GM21526 (cell line): ENCODE data around the gene MAN1B1.

Source experiments
- ATAC-seq: cut with Tn5 transposase; IDR thresholded peaks from one replicate; pipeline ENCODE4 v1.9.1; 2021; ENCODE audit warnings: moderate library complexity; ENCODE audit not compliant: unreplicated experiment, low FRiP score

Gene MAN1B1

GRCh38 chr9:137086531-137087408 lies at the start of gene MAN1B1:
TSS of gene MAN1B1 (plus strand) at chr9:137086985. CDS start at chr9:137087000, 15 bp downstream.
- ATAC-seq: peak; percentile 74

- ATAC-seq: no peak
Measured at GRCh38 chr9:137037035-137037434, 49.8 kb upstream of the MAN1B1 start.

GRCh38 chr9:137037483-137037882 lies 49.3 kb upstream of the MAN1B1 start:
- ATAC-seq: no peak

DNA sequence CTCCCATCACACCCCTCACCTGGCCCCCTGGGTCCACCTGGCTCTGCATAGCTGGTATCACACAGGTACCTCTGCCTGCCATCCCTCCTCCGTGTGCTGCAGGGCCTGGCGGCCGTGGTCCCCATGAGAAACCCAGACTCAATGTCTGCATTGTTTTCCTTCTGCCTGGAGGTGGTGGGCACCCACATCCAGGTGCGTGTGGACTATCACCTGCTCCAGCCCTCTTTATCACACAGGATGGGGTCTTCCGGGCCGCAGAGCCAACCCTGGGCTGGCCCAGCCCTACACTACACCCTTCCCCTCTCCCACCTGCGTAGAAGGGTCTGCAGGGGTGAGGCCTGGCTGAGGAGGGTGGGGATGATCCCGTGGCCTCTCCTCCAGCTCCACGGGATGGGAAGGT lies 47.9 kb upstream of the MAN1B1 start:
- no peak for ATAC-seq

- ATAC-seq: no peak
Measured at GRCh38 chr9:137039611-137040366, 47.0 kb upstream of the MAN1B1 start.

DNA sequence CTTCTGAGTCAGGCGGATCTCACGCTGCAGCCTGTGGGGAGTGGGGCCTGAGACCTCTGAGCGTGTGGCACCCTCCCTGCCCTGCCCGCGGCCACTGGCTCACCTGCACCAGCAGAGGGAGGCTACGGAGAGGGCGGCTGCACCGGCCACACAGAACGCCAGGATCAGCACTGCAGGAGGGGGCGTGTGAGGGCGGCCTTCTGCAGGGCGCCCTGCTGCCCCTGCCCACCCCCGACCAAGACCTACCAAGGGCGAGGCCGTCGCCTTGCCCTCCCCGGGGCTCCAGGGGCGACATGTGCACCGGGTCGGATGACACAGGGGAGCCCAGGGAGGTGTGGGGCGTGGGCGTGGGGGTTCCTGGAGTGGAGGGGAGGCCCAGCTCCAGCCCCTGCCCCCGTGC lies 46.2 kb upstream of the MAN1B1 start:
- no peak for ATAC-seq

GRCh38 chr9:137041124-137041523 lies 45.7 kb upstream of the MAN1B1 start:
- no peak for ATAC-seq

GRCh38 chr9:137042751-137043727 lies 43.7 kb upstream of the MAN1B1 start:
- no peak for ATAC-seq

GRCh38 chr9:137044037-137044436 lies 42.7 kb upstream of the MAN1B1 start:
- ATAC-seq: no peak

- no peak for ATAC-seq
Measured at GRCh38 chr9:137044502-137045177, 42.1 kb upstream of the MAN1B1 start.

GRCh38 chr9:137045294-137046087 lies 41.3 kb upstream of the MAN1B1 start:
- ATAC-seq: no peak

GRCh38 chr9:137046088-137046787 lies 40.5 kb upstream of the MAN1B1 start, which contains the start of gene NPDC1:
TSS of gene NPDC1 (minus strand) at chr9:137046177. CDS start at chr9:137045989, 188 bp downstream.
- ATAC-seq: no peak

GRCh38 chr9:137048655-137049543 lies 37.9 kb upstream of the MAN1B1 start:
- no peak for ATAC-seq

DNA sequence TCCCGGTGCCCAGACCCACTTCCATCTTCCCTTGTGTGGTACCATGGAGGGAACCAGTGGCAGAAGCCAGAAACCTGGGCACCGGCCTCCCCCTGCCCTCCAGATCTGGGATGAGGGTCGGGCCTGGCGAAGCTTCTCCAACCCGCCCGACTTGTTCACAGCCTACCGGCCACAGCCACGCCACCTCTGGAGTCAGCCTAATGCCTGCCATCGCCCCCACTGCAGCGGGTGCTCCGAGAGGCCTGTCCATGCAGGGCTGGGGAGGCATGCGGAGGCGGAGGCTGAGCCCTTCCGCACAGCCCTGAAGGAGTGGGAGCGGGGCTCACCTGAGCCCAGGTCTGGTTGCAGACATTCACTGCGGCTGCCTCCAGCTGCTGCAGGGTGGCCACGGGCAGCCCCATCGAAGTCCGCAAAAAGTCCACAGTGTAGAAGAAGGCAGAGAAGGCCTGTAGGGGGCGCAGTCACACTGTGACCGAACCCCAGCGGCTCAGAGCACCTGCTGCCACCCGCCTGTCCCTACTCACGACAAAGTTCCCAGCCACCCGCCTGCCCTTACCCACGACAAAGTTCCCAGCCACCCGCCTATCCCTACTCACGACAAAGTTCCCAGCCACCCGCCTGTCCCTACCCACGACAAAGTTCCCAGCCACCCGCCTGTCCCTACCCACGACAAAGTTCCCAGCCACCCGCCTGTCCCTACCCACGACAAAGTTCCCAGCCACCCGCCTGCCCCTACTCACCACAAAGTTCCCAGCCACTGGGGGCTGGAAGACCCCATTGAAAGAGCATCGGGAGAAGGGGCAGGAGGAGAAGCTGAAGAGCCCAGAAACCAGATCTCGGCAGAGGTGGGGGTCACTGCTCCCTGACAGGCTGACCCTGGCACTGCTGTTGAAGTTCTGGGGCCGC lies 37.0 kb upstream of the MAN1B1 start:
- no peak for ATAC-seq

DNA sequence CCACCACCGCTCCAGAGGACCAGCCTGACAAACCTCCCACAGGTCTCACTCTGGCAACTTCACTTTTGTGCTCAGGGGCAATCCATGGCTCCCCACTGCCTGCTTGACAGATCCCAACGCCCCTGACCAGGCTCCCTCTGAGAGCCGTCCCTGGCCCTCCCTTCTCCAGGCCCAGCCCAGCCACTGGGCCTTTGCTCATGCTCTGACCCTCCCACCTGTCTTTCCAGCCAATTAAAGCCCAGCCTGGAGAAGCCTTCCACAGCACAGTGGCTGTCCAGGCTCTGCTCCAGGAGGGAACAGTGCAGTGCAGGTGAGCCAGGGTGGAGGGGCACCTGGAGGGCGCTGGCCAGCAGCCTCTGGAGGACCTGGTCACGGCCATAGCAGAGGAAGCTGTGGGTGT lies 36.2 kb upstream of the MAN1B1 start:
- no peak for ATAC-seq

- no peak for ATAC-seq
Measured at GRCh38 chr9:137051145-137051724, 35.5 kb upstream of the MAN1B1 start.
